ENCODE measurements around the gene DENND6A. TPM values are rescaled to one million over a fixed set of nuclear protein-coding genes. Genes with fewer than 3 reads are reported as not detected.

The DENND6A gene
- total and polyA plus RNA-seq, 2 of the 13 experiments (the other 11 are each of a cell fraction or from before 2014, with no cell fraction given), result 9.4 to 11.1 TPM

GRCh38 chr3:57587905-57588304 is 105.0 kb downstream of the DENND6A start (continued):
- TF ChIP-seq DMTF1 (CRISPR knock-in tag; IDR thresholded peaks at IDR 0.05), result no peak
- no peak for TF ChIP-seq JUND (CRISPR knock-in tag; IDR thresholded peaks at IDR 0.05)
- no peak for TF ChIP-seq ZFP90 (CRISPR knock-in tag; IDR thresholded peaks at IDR 0.05; ENCODE audit: borderline replicate concordance)
- TF ChIP-seq HES4 (CRISPR knock-in tag; IDR thresholded peaks at IDR 0.05; ENCODE audit: borderline replicate concordance), result no peak
- TF ChIP-seq ZNF136 (CRISPR knock-in tag; IDR thresholded peaks at IDR 0.05; ENCODE audit: low read depth), result no peak
- TF ChIP-seq SMYD3 (CRISPR knock-in tag; IDR thresholded peaks at IDR 0.05), result no peak
- TF ChIP-seq MXI1 (IDR thresholded peaks at IDR 0.05; ENCODE audit: borderline replicate concordance, low read depth, low read length), result no peak
- no peak for TF ChIP-seq TAF1 (CRISPR knock-in tag; IDR thresholded peaks at IDR 0.05)
- TF ChIP-seq XBP1 (CRISPR knock-in tag; IDR thresholded peaks at IDR 0.05), result no peak
- TF ChIP-seq ZNF263 (CRISPR knock-in tag; IDR thresholded peaks at IDR 0.05), result no peak
- no peak for TF ChIP-seq ZNF777 (CRISPR knock-in tag; IDR thresholded peaks at IDR 0.05)
- TF ChIP-seq KLF6 (CRISPR knock-in tag; IDR thresholded peaks at IDR 0.05), result no peak

- no peak for DNase-seq (ENCODE audit: low spot score)
- BruUV-seq (replicated peaks), result no TSS peak
- no peak for FAIRE-seq
- ChIA-PET POLR2A (no interaction called here), CTCF (ENCODE audit: low intra/inter-chr PET ratio, low total read pairs) (no interaction called here)
- no peaks in the 10 kb centered on the region for H3K9me3 ChIP-seq (ENCODE audit: low read length)
- no peak overlapping the region for H3K4me2 ChIP-seq (ENCODE audit: low read depth, low read length)
- no peak overlapping the region for H3K9ac ChIP-seq (ENCODE audit: insufficient read depth, low read depth, low read length)
- H4K20me1 ChIP-seq (ENCODE audit: insufficient read depth, low read length), result peaks cover 80% of the 10 kb centered on the region
- H3K36me3 ChIP-seq (replicated peaks in 1 of 2; ENCODE audit: control insufficient read depth in 1 of 2, insufficient read depth in 2 of 2, low read length in 2 of 2), result peaks cover 7 to 39% of the 10 kb centered on the region in 2 experiments
- in situ Hi-C loops (cut with HindIII; ENCODE audit: extremely low pct_ligation_motif_present, low pct_unique_long_range_greater_than_20kb), result no loop called here
- peaks cover 15% of the 10 kb centered on the region; the same call in 1 of the 2 replicates for H3K4me1 ChIP-seq (ENCODE audit: insufficient read depth, low read length)
- no peak for ATAC-seq
- no peak overlapping the region for H2AFZ ChIP-seq (ENCODE audit: low read length)
- H3K27me3 ChIP-seq (ENCODE audit: control insufficient read depth in 1 of 2, insufficient read depth in 2 of 2, low read length in 2 of 2), result no peaks in the 10 kb centered on the region
- 80% methylated on average over 6 of the region's 6 CpGs for WGBS (ENCODE audit: low lambda C conversion rate)
- no peak overlapping the region for H3K27ac ChIP-seq (ENCODE audit: extremely low read length, insufficient read depth, low read length)
- peaks cover 93% of the 10 kb centered on the region for H3K79me2 ChIP-seq (ENCODE audit: insufficient read depth, low read length)
- no peak for TF ChIP-seq MXI1 (IDR thresholded peaks at IDR 0.05; ENCODE audit: borderline replicate concordance, low read depth, low read length)
- no peak for TF ChIP-seq HOXA7 (CRISPR knock-in tag; IDR thresholded peaks at IDR 0.05)
- no peak for TF ChIP-seq ZNF749 (CRISPR knock-in tag; IDR thresholded peaks at IDR 0.05; ENCODE audit: borderline replicate concordance)
- TF ChIP-seq GABPA (IDR thresholded peaks at IDR 0.05; ENCODE audit: low read depth, low read length), result no peak
- no peak for TF ChIP-seq GABPA (CRISPR knock-in tag; IDR thresholded peaks at IDR 0.05; ENCODE audit: low read depth)
- H3K4me3 ChIP-seq (replicated peaks in 1 of 3; ENCODE audit: insufficient read depth in 1 of 3, low read depth in 2 of 3, low read length in 3 of 3), result no peak overlapping the region
- intact Hi-C loops (cut with micrococcal nuclease; ENCODE audit: unreplicated experiment), result no loop called here
Observed at GRCh38 chr3:57586778-57587177, 106.1 kb downstream of the DENND6A start.
